HEK293 (cell line): ENCODE data around the gene MYL6B.
A peak's percentile ranks its signal among the peaks of the same experiment; 100 is the strongest.

Source experiments
- HOXA7 ChIP-seq: sonication (generic); formaldehyde crosslinking; IDR thresholded peaks from 2 replicates; pipeline ENCODE4 v1.8.1; 2022; ENCODE audit warnings: missing genetic modification reagents, borderline replicate concordance
- MZF1 ChIP-seq: fragments of 450-650 bp; formaldehyde crosslinking; IDR thresholded peaks from 2 replicates; pipeline ENCODE4 v1.5.1; 2017; ENCODE audit warnings: missing biosample characterization, missing genetic modification characterization, borderline replicate concordance
- SETDB1 ChIP-seq: IDR thresholded peaks from one replicate; pipeline ENCODE4 v1.6.1; 2017; ENCODE audit warnings: mild to moderate bottlenecking, low read length, moderate library complexity, mixed read lengths; ENCODE audit not compliant: insufficient read length
- SP3 ChIP-seq: fragments of 450-650 bp; formaldehyde crosslinking; IDR thresholded peaks from 2 replicates; pipeline ENCODE4 v1.5.1; 2016; ENCODE audit warnings: missing biosample characterization, missing genetic modification characterization
- ZFP41 ChIP-seq: fragments of 450-650 bp; formaldehyde crosslinking; IDR thresholded peaks from 2 replicates; pipeline ENCODE4 v1.5.1; 2016; ENCODE audit warnings: missing biosample characterization, missing genetic modification characterization, borderline replicate concordance
- ZNF138 ChIP-seq: fragments of 450-650 bp; formaldehyde crosslinking; IDR thresholded peaks from 2 replicates; pipeline ENCODE4 v1.5.1; 2016; ENCODE audit warnings: missing biosample characterization, missing genetic modification characterization, borderline replicate concordance
- ZNF140 ChIP-seq: fragments of 450-650 bp; formaldehyde crosslinking; IDR thresholded peaks from 2 replicates; pipeline ENCODE4 v1.5.1; 2016; ENCODE audit warnings: missing biosample characterization, missing genetic modification characterization
- ZNF223 ChIP-seq: fragments of 450-650 bp; formaldehyde crosslinking; IDR thresholded peaks from 2 replicates; pipeline ENCODE4 v1.5.1; 2016; ENCODE audit warnings: missing biosample characterization, missing genetic modification characterization
- ZNF335 ChIP-seq: fragments of 450-650 bp; formaldehyde crosslinking; conservative IDR thresholded peaks from 2 replicates; pipeline ENCODE4 v1.5.1; 2016; ENCODE audit warnings: missing biosample characterization, missing genetic modification characterization
- ZNF426 ChIP-seq: fragments of 450-650 bp; formaldehyde crosslinking; IDR thresholded peaks from 2 replicates; pipeline ENCODE4 v1.5.1; 2017; ENCODE audit warnings: missing biosample characterization, missing genetic modification characterization, mild to moderate bottlenecking, inconsistent platforms, moderate library complexity
- ZNF501 ChIP-seq: fragments of 450-650 bp; formaldehyde crosslinking; IDR thresholded peaks from 2 replicates; pipeline ENCODE4 v1.5.1; 2016; ENCODE audit warnings: missing biosample characterization, missing genetic modification characterization
- ZNF623 ChIP-seq: fragments of 450-650 bp; formaldehyde crosslinking; IDR thresholded peaks from 2 replicates; pipeline ENCODE4 v1.5.1; 2016; ENCODE audit warnings: missing biosample characterization, missing genetic modification characterization
- ZNF626 ChIP-seq: fragments of 450-650 bp; sonication (Bioruptor Pico); formaldehyde crosslinking; IDR thresholded peaks from 2 replicates; pipeline ENCODE4 v1.5.1; 2018; ENCODE audit warnings: missing biosample characterization, missing genetic modification characterization, inconsistent platforms
- ZNF707 ChIP-seq: fragments of 450-650 bp; formaldehyde crosslinking; IDR thresholded peaks from 2 replicates; pipeline ENCODE4 v1.5.1; 2016; ENCODE audit warnings: missing biosample characterization, missing genetic modification characterization
- ZNF76 ChIP-seq: fragments of 450-650 bp; formaldehyde crosslinking; IDR thresholded peaks from 2 replicates; pipeline ENCODE4; 2016; ENCODE audit warnings: low read depth, missing biosample characterization, missing genetic modification characterization, borderline replicate concordance
- ZNF777 ChIP-seq: fragments of 450-650 bp; formaldehyde crosslinking; IDR thresholded peaks from 2 replicates; pipeline ENCODE4 v1.5.1; 2017; ENCODE audit warnings: missing biosample characterization, missing genetic modification characterization, borderline replicate concordance
- TF ChIP-seq, protein P1 (sequence below): fragments of 450-650 bp; formaldehyde crosslinking; IDR thresholded peaks from 2 replicates; pipeline ENCODE4 v1.5.1; 2017; ENCODE audit warnings: missing biosample characterization, missing genetic modification characterization
- TF ChIP-seq, protein P2 (sequence below): sonication (generic); formaldehyde crosslinking; IDR thresholded peaks from 2 replicates; pipeline ENCODE4 v1.8.1; 2022; ENCODE audit warnings: mild to moderate bottlenecking, moderate library complexity, missing genetic modification reagents
- TF ChIP-seq, protein P3 (sequence below): fragments of 450-650 bp; formaldehyde crosslinking; IDR thresholded peaks from 2 replicates; pipeline ENCODE4 v1.5.1; 2017; ENCODE audit warnings: missing biosample characterization, missing genetic modification characterization
- TF ChIP-seq, protein P4 (sequence below): fragments of 450-650 bp; formaldehyde crosslinking; IDR thresholded peaks from 2 replicates; pipeline ENCODE4 v1.5.1; 2016; ENCODE audit warnings: missing biosample characterization, missing genetic modification characterization
- TF ChIP-seq, protein P5 (sequence below): IDR thresholded peaks from 2 replicates; pipeline ENCODE4 v1.6.1; 2011; ENCODE audit warnings: mild to moderate bottlenecking, low read depth, low read length, borderline replicate concordance
- TF ChIP-seq, protein P6 (sequence below): fragments of 450-650 bp; formaldehyde crosslinking; IDR thresholded peaks from 2 replicates; pipeline ENCODE4 v1.5.1; 2017; ENCODE audit warnings: missing biosample characterization, missing genetic modification characterization
- TF ChIP-seq, protein P7 (sequence below): fragments of 450-650 bp; formaldehyde crosslinking; IDR thresholded peaks from 2 replicates; pipeline ENCODE4 v1.5.1; 2016; ENCODE audit warnings: missing biosample characterization, missing genetic modification characterization

MYL6B gene

DNA sequence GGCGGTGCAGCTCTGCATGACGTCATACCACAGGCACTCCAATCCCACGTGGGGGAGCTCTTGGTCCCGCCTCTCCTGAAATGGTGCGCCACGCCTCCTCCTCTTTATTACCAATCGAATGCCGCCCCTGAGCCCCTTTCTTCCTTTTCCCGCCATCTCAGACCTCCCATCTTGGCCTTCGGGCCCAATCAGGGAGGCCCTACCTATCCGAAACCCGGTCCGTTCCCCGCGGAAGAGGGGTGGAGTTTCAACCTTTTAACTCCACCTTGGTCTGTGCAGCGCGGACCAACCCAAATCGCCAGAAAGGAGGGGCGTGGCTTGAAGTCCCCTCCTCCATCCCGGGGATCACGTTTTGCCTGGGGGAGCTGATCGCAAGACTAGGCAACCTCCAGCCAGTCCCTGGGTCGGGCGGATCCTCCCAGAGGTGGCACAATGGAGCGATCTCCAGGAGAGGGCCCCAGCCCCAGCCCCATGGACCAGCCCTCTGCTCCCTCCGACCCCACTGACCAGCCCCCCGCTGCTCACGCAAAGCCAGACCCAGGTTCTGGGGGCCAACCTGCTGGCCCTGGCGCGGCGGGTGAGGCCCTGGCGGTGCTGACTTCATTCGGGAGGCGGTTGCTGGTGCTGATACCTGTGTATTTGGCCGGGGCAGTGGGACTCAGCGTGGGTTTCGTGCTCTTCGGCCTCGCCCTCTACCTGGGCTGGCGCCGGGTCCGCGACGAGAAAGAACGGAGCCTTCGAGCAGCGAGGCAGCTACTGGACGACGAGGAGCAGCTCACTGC, 24.3 kb upstream of the MYL6B start, which contains the start of gene ESYT1 (continued):
- TF ChIP-seq, protein P1, sequence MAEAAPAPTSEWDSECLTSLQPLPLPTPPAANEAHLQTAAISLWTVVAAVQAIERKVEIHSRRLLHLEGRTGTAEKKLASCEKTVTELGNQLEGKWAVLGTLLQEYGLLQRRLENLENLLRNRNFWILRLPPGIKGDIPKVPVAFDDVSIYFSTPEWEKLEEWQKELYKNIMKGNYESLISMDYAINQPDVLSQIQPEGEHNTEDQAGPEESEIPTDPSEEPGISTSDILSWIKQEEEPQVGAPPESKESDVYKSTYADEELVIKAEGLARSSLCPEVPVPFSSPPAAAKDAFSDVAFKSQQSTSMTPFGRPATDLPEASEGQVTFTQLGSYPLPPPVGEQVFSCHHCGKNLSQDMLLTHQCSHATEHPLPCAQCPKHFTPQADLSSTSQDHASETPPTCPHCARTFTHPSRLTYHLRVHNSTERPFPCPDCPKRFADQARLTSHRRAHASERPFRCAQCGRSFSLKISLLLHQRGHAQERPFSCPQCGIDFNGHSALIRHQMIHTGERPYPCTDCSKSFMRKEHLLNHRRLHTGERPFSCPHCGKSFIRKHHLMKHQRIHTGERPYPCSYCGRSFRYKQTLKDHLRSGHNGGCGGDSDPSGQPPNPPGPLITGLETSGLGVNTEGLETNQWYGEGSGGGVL = no peak
- TF ChIP-seq ZNF623 (no peak), ZNF501 (tag by site-specific recombination) (peak; percentile 89), ZNF140 (tag by site-specific recombination) (no peak), ZNF426 (no peak), SETDB1 (no peak), ZNF335 (tag by site-specific recombination) (peak; percentile 17; the same call in 1 of the 2 replicates), ZNF626 (tag by site-specific recombination) (no peak), ZNF223 (tag by site-specific recombination) (no peak), ZNF777 (tag by site-specific recombination) (no peak), ZFP41 (tag by site-specific recombination) (no peak), ZNF138 (tag by site-specific recombination) (no peak), SP3 (tag by site-specific recombination) (peak; percentile 94), HOXA7 (CRISPR knock-in tag) (no peak), ZNF707 (no peak), ZNF76 (tag by site-specific recombination) (no peak; the same call in 1 of the 2 replicates), MZF1 (tag by site-specific recombination) (no peak)
- TF ChIP-seq, protein P2, sequence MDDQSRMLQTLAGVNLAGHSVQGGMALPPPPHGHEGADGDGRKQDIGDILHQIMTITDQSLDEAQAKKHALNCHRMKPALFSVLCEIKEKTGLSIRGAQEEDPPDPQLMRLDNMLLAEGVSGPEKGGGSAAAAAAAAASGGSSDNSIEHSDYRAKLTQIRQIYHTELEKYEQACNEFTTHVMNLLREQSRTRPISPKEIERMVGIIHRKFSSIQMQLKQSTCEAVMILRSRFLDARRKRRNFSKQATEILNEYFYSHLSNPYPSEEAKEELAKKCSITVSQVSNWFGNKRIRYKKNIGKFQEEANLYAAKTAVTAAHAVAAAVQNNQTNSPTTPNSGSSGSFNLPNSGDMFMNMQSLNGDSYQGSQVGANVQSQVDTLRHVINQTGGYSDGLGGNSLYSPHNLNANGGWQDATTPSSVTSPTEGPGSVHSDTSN (CRISPR knock-in tag) = no peak
- TF ChIP-seq, protein P3, sequence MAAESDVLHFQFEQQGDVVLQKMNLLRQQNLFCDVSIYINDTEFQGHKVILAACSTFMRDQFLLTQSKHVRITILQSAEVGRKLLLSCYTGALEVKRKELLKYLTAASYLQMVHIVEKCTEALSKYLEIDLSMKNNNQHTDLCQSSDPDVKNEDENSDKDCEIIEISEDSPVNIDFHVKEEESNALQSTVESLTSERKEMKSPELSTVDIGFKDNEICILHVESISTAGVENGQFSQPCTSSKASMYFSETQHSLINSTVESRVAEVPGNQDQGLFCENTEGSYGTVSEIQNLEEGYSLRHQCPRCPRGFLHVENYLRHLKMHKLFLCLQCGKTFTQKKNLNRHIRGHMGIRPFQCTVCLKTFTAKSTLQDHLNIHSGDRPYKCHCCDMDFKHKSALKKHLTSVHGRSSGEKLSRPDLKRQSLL (tag by site-specific recombination) = no peak
- TF ChIP-seq, protein P4, sequence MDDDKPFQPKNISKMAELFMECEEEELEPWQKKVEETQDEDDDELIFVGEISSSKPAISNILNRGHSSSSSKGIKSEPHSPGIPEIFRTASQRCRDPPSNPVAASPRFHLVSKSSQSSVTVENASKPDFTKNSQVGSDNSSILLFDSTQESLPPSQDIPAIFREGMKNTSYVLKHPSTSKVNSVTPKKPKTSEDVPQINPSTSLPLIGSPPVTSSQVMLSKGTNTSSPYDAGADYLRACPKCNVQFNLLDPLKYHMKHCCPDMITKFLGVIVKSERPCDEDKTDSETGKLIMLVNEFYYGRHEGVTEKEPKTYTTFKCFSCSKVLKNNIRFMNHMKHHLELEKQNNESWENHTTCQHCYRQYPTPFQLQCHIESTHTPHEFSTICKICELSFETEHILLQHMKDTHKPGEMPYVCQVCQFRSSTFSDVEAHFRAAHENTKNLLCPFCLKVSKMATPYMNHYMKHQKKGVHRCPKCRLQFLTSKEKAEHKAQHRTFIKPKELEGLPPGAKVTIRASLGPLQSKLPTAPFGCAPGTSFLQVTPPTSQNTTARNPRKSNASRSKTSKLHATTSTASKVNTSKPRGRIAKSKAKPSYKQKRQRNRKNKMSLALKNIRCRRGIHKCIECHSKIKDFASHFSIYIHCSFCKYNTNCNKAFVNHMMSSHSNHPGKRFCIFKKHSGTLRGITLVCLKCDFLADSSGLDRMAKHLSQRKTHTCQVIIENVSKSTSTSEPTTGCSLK (tag by site-specific recombination) = no peak
- TF ChIP-seq, protein P5, sequence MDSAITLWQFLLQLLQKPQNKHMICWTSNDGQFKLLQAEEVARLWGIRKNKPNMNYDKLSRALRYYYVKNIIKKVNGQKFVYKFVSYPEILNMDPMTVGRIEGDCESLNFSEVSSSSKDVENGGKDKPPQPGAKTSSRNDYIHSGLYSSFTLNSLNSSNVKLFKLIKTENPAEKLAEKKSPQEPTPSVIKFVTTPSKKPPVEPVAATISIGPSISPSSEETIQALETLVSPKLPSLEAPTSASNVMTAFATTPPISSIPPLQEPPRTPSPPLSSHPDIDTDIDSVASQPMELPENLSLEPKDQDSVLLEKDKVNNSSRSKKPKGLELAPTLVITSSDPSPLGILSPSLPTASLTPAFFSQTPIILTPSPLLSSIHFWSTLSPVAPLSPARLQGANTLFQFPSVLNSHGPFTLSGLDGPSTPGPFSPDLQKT = no peak
- TF ChIP-seq, protein P6, sequence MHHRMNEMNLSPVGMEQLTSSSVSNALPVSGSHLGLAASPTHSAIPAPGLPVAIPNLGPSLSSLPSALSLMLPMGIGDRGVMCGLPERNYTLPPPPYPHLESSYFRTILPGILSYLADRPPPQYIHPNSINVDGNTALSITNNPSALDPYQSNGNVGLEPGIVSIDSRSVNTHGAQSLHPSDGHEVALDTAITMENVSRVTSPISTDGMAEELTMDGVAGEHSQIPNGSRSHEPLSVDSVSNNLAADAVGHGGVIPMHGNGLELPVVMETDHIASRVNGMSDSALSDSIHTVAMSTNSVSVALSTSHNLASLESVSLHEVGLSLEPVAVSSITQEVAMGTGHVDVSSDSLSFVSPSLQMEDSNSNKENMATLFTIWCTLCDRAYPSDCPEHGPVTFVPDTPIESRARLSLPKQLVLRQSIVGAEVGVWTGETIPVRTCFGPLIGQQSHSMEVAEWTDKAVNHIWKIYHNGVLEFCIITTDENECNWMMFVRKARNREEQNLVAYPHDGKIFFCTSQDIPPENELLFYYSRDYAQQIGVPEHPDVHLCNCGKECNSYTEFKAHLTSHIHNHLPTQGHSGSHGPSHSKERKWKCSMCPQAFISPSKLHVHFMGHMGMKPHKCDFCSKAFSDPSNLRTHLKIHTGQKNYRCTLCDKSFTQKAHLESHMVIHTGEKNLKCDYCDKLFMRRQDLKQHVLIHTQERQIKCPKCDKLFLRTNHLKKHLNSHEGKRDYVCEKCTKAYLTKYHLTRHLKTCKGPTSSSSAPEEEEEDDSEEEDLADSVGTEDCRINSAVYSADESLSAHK (tag by site-specific recombination) = 0 out of 2 replicates have a peak, but pooled peaks have one; percentile 29
- TF ChIP-seq, protein P7, sequence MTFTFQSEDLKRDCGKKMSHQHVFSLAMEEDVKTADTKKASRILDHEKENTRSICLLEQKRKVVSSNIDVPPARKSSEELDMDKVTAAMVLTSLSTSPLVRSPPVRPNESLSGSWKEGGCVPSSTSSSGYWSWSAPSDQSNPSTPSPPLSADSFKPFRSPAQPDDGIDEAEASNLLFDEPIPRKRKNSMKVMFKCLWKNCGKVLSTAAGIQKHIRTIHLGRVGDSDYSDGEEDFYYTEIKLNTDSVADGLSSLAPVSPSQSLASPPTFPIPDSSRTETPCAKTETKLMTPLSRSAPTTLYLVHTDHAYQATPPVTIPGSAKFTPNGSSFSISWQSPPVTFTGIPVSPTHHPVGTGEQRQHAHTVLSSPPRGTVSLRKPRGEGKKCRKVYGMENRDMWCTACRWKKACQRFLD (tag by site-specific recombination) = no peak
- TF ChIP-seq, all 188 proteins: peak for 49
